ENCODE data around the gene CNIH3. TPM values are rescaled to one million over a fixed set of nuclear protein-coding genes. Genes with fewer than 3 reads are reported as not detected.

The CNIH3 gene
- total RNA-seq, 2 donors from 2014 or later = 7.9 to 15.3 TPM

GRCh38 chr1:224739303-224739996 lies 123.3 kb downstream of the CNIH3 start:
- no peak overlapping the region for H3K4me3 ChIP-seq
- no peaks in the 10 kb centered on the region for H3K4me1 ChIP-seq
- no peak overlapping the region for H3K27ac ChIP-seq
- H3K9me3 ChIP-seq = no peaks in the 10 kb centered on the region
- H3K27me3 ChIP-seq = no peaks in the 10 kb centered on the region
- intact Hi-C loops (cut with DNase I) = no loop called here
- no peaks in the 10 kb centered on the region for H3K36me3 ChIP-seq (replicated peaks in 1 of 2; ENCODE audit: insufficient read depth in 1 of 2, low read depth in 2 of 2)
- TF ChIP-seq, protein P1, sequence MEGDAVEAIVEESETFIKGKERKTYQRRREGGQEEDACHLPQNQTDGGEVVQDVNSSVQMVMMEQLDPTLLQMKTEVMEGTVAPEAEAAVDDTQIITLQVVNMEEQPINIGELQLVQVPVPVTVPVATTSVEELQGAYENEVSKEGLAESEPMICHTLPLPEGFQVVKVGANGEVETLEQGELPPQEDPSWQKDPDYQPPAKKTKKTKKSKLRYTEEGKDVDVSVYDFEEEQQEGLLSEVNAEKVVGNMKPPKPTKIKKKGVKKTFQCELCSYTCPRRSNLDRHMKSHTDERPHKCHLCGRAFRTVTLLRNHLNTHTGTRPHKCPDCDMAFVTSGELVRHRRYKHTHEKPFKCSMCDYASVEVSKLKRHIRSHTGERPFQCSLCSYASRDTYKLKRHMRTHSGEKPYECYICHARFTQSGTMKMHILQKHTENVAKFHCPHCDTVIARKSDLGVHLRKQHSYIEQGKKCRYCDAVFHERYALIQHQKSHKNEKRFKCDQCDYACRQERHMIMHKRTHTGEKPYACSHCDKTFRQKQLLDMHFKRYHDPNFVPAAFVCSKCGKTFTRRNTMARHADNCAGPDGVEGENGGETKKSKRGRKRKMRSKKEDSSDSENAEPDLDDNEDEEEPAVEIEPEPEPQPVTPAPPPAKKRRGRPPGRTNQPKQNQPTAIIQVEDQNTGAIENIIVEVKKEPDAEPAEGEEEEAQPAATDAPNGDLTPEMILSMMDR (IDR thresholded peaks at IDR 0.05) = no peak
- no peak for TF ChIP-seq POLR2A (IDR thresholded peaks at IDR 0.05)
- ATAC-seq (no peak), DNase-seq (no peak)
- 86% methylated on average over 12 of the region's 12 CpGs for WGBS, 2 donors

DNA sequence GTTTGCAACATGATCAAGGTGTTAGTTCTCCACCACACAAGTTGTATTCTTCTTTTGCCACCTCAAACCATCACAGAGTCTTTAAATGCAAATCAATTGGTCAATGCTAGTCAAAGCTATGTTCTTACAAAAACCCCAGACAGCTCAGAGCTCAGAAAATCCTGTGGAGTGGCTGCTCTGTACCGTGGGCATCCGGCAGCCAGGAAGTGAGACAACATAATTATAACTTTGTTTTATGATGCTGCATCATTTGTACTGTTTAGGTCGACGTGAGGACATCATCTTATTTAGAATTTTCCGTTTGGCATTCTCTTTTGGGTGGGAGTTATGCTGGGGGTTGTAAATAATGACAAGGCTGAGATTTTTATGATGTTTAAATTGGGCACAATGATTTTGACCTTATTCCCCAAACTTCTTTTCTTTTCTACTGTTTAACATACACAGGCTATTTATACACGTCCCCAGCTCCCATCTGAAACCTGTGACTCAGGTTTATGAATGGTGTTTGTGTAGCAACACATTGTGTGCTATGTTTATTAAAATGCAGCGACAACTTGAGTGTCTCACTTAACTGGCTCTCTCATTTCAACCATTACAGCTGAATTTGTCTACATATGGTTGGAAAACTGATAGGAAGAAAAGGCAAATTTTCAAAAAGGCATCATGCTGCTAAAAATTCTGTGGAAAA lies 124.0 kb downstream of the CNIH3 start:
- H3K27me3 ChIP-seq = no peaks in the 10 kb centered on the region
- no peak overlapping the region for H3K4me3 ChIP-seq
- no peaks in the 10 kb centered on the region for H3K36me3 ChIP-seq (replicated peaks in 1 of 2; ENCODE audit: insufficient read depth in 1 of 2, low read depth in 2 of 2)
- WGBS, 2 donors = 83 to 84% methylated on average over 7 of the region's 7 CpGs
- intact Hi-C loops (cut with DNase I) = no loop called here
- no peaks in the 10 kb centered on the region for H3K4me1 ChIP-seq
- DNase-seq = no peak
- no peaks in the 10 kb centered on the region for H3K9me3 ChIP-seq
- no peak overlapping the region for H3K27ac ChIP-seq
- ATAC-seq = no peak
- TF ChIP-seq, protein P1 (IDR thresholded peaks at IDR 0.05) = no peak
- TF ChIP-seq POLR2A (IDR thresholded peaks at IDR 0.05) = no peak

DNA sequence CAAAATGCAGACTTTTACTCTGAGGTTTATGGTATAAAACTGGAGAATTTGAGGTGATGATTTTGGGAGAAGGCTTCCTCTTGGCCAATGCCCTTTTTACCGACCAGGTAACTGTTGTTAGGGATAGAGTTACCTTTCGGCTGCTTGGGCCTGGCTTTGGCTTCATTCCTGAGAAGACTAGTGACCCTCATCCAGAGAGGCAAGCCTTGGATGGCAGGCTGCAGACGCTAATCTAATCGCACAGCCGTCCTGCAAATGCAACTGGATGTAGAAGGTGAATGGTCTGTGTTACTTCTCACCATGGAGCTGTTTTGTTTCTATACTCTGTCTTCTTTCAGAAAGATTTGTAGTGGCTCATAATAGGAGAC lies 124.6 kb downstream of the CNIH3 start:
- ATAC-seq (no peak), DNase-seq (no peak)
- H3K9me3 ChIP-seq = no peaks in the 10 kb centered on the region
- H3K27ac ChIP-seq = no peak overlapping the region
- no peaks in the 10 kb centered on the region for H3K36me3 ChIP-seq (replicated peaks in 1 of 2; ENCODE audit: insufficient read depth in 1 of 2, low read depth in 2 of 2)
- WGBS, 2 donors = 91 to 92% methylated on average over 5 of the region's 5 CpGs
- H3K4me3 ChIP-seq = no peak overlapping the region
- no peaks in the 10 kb centered on the region for H3K4me1 ChIP-seq
- intact Hi-C loops (cut with DNase I) = no loop called here
- no peaks in the 10 kb centered on the region for H3K27me3 ChIP-seq
- TF ChIP-seq, protein P1 (IDR thresholded peaks at IDR 0.05) = no peak

- Histone ChIP-seq H3K4me1 (no peaks in the 10 kb centered on the region), H3K27me3 (no peaks in the 10 kb centered on the region), H3K9me3 (no peaks in the 10 kb centered on the region), H3K36me3 (replicated peaks in 1 of 2; ENCODE audit: insufficient read depth in 1 of 2, low read depth in 2 of 2) (no peaks in the 10 kb centered on the region), H3K27ac (no peak overlapping the region), H3K4me3 (no peak overlapping the region)
- DNase-seq = no peak
- intact Hi-C loops (cut with DNase I) = no loop called here
- TF ChIP-seq, protein P1 (IDR thresholded peaks at IDR 0.05) = no peak
- no peak for TF ChIP-seq POLR2A (IDR thresholded peaks at IDR 0.05)
- ATAC-seq = no peak
- WGBS, 2 donors = 89 to 91% methylated on average over 6 of the region's 6 CpGs
Measured at GRCh38 chr1:224742349-224742748, 126.2 kb downstream of the CNIH3 start.
